NK-92 (cell line): ENCODE results near the gene CAV2.
"Not testable (repeated sequence)": the region's sequence is repeated elsewhere in the genome, so short reads cannot be mapped to it uniquely, and the experiment has no call there.

ENCODE experiments used
- DNase-seq: peaks from one replicate; lab custom pipeline; 2025; ENCODE audit not compliant: unreplicated experiment; lab: John Stamatoyannopoulos, UW

CAV2 gene

GRCh38 chr7:116499168-116500077 lies at the start of gene CAV2:
Gene CAV2 (plus strand): TSS chr7:116499738. CDS start chr7:116499782, 44 bp downstream.
- no peak for DNase-seq

- no peak for DNase-seq
Measured at GRCh38 chr7:116449950-116450349, 49.6 kb upstream of the CAV2 start.

- no peak for DNase-seq
Measured at GRCh38 chr7:116451957-116452729, 47.4 kb upstream of the CAV2 start.

GRCh38 chr7:116454377-116454776 lies 45.2 kb upstream of the CAV2 start:
- DNase-seq: no peak

- no peak for DNase-seq
Measured at GRCh38 chr7:116455009-116455408, 44.5 kb upstream of the CAV2 start.

- no peak for DNase-seq
Measured at GRCh38 chr7:116455499-116455898, 44.0 kb upstream of the CAV2 start.

GRCh38 chr7:116461500-116461899 lies 38.0 kb upstream of the CAV2 start:
- DNase-seq: no peak

- DNase-seq: no peak
Measured at GRCh38 chr7:116463956-116464355, 35.6 kb upstream of the CAV2 start.

GRCh38 chr7:116464375-116464774 lies 35.2 kb upstream of the CAV2 start:
- no peak for DNase-seq

GRCh38 chr7:116465125-116465524 lies 34.4 kb upstream of the CAV2 start:
- no peak for DNase-seq

- no peak for DNase-seq
Measured at GRCh38 chr7:116468534-116468933, 31.0 kb upstream of the CAV2 start.

GRCh38 chr7:116477625-116478024 lies 21.9 kb upstream of the CAV2 start:
- DNase-seq: no peak

- no peak for DNase-seq
Measured at GRCh38 chr7:116478834-116479233, 20.7 kb upstream of the CAV2 start.

- no peak for DNase-seq
Measured at GRCh38 chr7:116483271-116483942, 16.1 kb upstream of the CAV2 start.

- not testable (repeated sequence) for DNase-seq
Measured at GRCh38 chr7:116484389-116484788, 15.1 kb upstream of the CAV2 start.

GRCh38 chr7:116487907-116488521 lies 11.5 kb upstream of the CAV2 start:
- DNase-seq: no peak

GRCh38 chr7:116490351-116490750 lies 9.2 kb upstream of the CAV2 start:
- DNase-seq: no peak

GRCh38 chr7:116491887-116492653 lies 7.5 kb upstream of the CAV2 start:
- no peak for DNase-seq

GRCh38 chr7:116492654-116493109 lies 6.9 kb upstream of the CAV2 start:
- no peak for DNase-seq

GRCh38 chr7:116493449-116493848 lies 6.1 kb upstream of the CAV2 start:
- no peak for DNase-seq
